SK-N-MC (cell line): Measurements from ENCODE around the gene BIK.

Experiments
- DNase-seq: peaks from one replicate; pipeline ENCODE4 v3.0.0-alpha.2; 2011; ENCODE audit warnings: low read depth, low spot score
- H3K27ac ChIP-seq: fragments of 200-600 bp; sonication (generic); 2 replicates; pipeline ENCODE4 v1.5.1; 2016; ENCODE audit warnings: mixed run types
- H3K36me3 ChIP-seq: fragments of 200-600 bp; sonication (generic); 2 replicates; pipeline ENCODE4 v1.6.1; 2017; ENCODE audit warnings: antibody characterized with exemption, low read length, mixed read lengths; ENCODE audit not compliant: insufficient read depth
- H3K4me3 ChIP-seq: fragments of 200-600 bp; sonication (generic); 2 replicates; pipeline ENCODE4 v1.5.1; 2016
- H3K9ac ChIP-seq: fragments of 200-600 bp; sonication (generic); 2 replicates; pipeline ENCODE4 v1.8.0; 2017; ENCODE audit warnings: mixed run types, mixed read lengths; ENCODE audit not compliant: insufficient read length
- H3K9me3 ChIP-seq: fragments of 200-600 bp; sonication (generic); 2 replicates; pipeline ENCODE4 v1.6.1; 2017; ENCODE audit warnings: low read depth, mild to moderate bottlenecking, antibody characterized with exemption, low read length, moderate library complexity, mixed read lengths
- EZH2 ChIP-seq: fragments of 200-600 bp; sonication (generic); IDR thresholded peaks from one replicate; pipeline ENCODE4 v1.6.1; 2017; ENCODE audit warnings: antibody characterized with exemption
- FOXP2 ChIP-seq: optimal IDR thresholded peaks from 2 replicates; pipeline ENCODE3; 2011; ENCODE audit warnings: mild to moderate bottlenecking, moderate library complexity; ENCODE audit not compliant: insufficient read depth; ENCODE audit errors: extremely low read length, control extremely low read depth
- POLR2AphosphoS5 ChIP-seq: IDR thresholded peaks from 2 replicates; pipeline ENCODE4 v1.6.1; 2012; ENCODE audit warnings: mild to moderate bottlenecking, low read depth, low read length, borderline replicate concordance

BIK gene

DNA sequence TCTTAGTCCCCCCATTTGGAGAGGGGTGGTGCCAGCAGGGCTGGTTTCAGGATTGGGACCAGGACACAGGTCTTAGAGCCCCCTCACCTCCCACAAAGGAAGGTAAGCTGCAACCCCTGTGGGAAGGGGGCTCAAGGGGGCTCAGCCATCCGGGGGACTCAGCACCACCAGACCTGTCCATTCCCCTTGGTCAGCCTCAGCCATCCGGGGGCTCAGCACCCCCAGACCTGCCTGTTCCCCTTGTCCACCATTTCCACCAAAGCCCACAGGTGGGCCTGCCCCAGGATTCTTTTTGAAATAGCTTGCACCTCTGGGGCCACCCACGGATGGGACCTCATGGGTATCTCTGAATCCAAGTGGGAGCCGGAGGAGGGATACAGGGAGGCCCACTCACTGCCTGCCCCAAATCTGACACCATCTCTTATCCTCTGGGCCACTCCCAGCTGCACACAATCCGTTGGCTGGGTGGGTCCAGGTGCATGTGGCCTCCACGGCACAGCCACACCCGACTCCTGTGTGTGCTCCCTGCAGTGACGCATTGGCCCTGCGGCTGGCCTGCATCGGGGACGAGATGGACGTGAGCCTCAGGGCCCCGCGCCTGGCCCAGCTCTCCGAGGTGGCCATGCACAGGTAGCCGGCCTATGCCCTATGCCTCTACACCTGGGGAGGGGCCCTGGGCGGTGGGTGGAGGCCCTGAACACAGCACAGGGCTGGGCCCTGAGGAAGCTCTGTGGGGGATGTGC lies 16.8 kb downstream of the BIK start:
- no peak overlapping the region for H3K27ac ChIP-seq
- no peak for DNase-seq
- no peak overlapping the region for H3K9ac ChIP-seq

DNA sequence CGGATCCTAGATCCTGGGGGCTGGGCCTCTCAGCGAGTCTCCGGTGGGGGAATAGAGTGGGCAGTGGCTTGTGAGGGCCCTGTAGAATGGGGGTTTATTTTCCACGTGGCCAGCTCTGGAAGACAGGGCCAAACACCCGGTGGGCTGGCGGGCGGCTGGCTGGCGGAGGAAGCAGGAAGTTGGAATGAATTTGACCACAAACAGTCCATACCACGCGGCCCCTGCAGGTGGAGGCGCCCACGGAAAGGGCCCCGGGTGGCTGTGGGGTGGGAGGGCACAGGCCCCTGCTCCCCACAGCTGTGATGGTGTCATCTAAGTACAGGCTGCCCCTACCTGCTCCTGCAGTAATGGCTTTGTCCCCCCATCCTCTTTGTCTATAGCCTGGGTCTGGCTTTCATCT lies 17.6 kb downstream of the BIK start:
- TF ChIP-seq FOXP2 = no peak
- no peak for TF ChIP-seq POLR2AphosphoS5
- no peak for TF ChIP-seq EZH2
- Histone ChIP-seq H3K4me3 (no peak overlapping the region), H3K9ac (no peak overlapping the region), H3K27ac (no peak overlapping the region), H3K9me3 (no peaks in the 10 kb centered on the region), H3K36me3 (peaks cover 8% of the 10 kb centered on the region; the same call in 1 of the 2 replicates)
- no peak for DNase-seq

More for the DNA sequence above, 16.8 kb downstream of the BIK start:
- H3K9me3 ChIP-seq = no peaks in the 10 kb centered on the region
- H3K36me3 ChIP-seq = peaks cover 3% of the 10 kb centered on the region; the same call in 1 of the 2 replicates
- H3K4me3 ChIP-seq = no peak overlapping the region
- TF ChIP-seq FOXP2 (no peak), EZH2 (no peak), POLR2AphosphoS5 (no peak)

DNA sequence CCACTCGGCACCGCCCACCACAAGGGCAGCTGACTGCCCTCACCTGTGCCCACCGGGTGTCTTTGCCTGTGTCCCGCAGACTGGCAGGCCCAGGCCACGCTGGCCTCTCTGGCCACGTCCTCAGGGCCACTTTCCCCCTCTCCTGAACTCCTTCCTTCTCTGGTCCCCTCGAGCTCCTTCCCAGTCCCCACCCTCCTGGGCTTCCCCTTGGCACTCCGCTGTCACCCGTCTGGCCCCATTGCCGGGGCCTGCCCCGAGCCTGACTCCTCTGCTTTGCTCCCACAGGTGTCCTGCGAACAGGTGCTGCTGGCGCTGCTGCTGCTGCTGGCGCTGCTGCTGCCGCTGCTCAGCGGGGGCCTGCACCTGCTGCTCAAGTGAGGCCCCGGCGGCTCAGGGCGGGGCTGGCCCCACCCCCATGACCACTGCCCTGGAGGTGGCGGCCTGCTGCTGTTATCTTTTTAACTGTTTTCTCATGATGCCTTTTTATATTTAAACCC lies 18.4 kb downstream of the BIK start:
- Histone ChIP-seq H3K36me3 (peaks cover 10% of the 10 kb centered on the region; the same call in 1 of the 2 replicates), H3K27ac (no peak overlapping the region), H3K9me3 (no peaks in the 10 kb centered on the region), H3K4me3 (no peak overlapping the region), H3K9ac (no peak overlapping the region)
- no peak for DNase-seq
- TF ChIP-seq POLR2AphosphoS5 (no peak), EZH2 (no peak)

DNA sequence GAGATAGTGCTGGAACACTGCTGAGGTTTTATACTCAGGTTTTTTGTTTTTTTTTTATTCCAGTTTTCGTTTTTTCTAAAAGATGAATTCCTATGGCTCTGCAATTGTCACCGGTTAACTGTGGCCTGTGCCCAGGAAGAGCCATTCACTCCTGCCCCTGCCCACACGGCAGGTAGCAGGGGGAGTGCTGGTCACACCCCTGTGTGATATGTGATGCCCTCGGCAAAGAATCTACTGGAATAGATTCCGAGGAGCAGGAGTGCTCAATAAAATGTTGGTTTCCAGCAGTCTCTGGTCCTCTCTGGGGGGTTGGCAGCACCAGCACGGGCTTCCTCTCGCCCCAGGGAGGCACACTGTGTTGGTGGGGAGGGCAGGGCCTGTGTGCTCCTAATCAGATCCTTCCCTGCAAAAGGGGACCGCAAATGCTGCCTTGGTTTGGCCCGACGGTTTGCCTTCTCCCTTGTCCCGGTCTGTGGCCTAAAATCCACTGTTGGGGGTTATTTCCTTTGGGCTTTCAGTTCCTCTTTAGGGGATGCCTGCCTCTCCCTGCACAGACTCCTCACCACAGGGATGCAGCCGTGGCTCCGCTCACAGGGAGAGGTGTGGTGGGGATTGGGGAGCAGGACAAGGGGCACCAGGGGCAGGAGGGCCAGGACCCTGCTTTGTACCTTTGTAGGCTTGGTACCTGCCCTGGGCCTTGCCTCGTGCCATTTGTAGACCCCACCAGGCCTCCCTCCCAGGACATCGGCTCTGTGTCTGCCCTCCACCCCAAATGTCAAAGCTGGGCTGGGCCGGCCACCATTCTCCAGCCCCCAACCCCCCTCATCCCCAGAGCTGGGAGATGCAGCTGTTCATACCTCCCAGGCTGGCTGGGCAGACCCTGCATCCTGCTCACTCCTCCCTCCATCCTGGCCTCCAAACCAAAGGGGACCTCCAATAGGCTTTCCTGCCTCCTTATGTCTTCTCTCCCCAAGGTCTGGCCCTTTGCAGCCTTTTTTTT lies 19.2 kb downstream of the BIK start:
- no peak overlapping the region for H3K9ac ChIP-seq

GRCh38 chr22:43131773-43132501 lies 21.4 kb downstream of the BIK start:
- no peak overlapping the region for H3K4me3 ChIP-seq
- no peaks in the 10 kb centered on the region for H3K9me3 ChIP-seq
- DNase-seq = no peak
- TF ChIP-seq EZH2 (no peak), FOXP2 (no peak), POLR2AphosphoS5 (no peak)
- H3K27ac ChIP-seq = no peak overlapping the region
- no peak overlapping the region for H3K9ac ChIP-seq
- H3K36me3 ChIP-seq = peaks cover 36% of the 10 kb centered on the region; the same call in 1 of the 2 replicates

More for the DNA sequence above, 19.2 kb downstream of the BIK start:
- DNase-seq = no peak
- peak; percentile 9; the same call in 1 of the 2 replicates for TF ChIP-seq POLR2AphosphoS5
- TF ChIP-seq EZH2 = no peak
- H3K27ac ChIP-seq = no peak overlapping the region
- peaks cover 17% of the 10 kb centered on the region; the same call in 1 of the 2 replicates for H3K36me3 ChIP-seq
- no peak overlapping the region for H3K4me3 ChIP-seq
- H3K9me3 ChIP-seq = no peaks in the 10 kb centered on the region

GRCh38 chr22:43133401-43133800 lies 22.9 kb downstream of the BIK start:
- DNase-seq = no peak
- Histone ChIP-seq H3K27ac (no peak overlapping the region), H3K9ac (no peak overlapping the region), H3K4me3 (no peak overlapping the region), H3K36me3 (peaks cover 50% of the 10 kb centered on the region; the same call in 1 of the 2 replicates), H3K9me3 (no peaks in the 10 kb centered on the region)
- TF ChIP-seq POLR2AphosphoS5 = no peak
- TF ChIP-seq FOXP2 = no peak
- TF ChIP-seq EZH2 = no peak

GRCh38 chr22:43134553-43134952 lies 24.0 kb downstream of the BIK start:
- TF ChIP-seq EZH2 = no peak
- no peak for TF ChIP-seq POLR2AphosphoS5
- Histone ChIP-seq H3K36me3 (peaks cover 62% of the 10 kb centered on the region; the same call in 1 of the 2 replicates), H3K9me3 (no peaks in the 10 kb centered on the region), H3K27ac (no peak overlapping the region), H3K4me3 (no peak overlapping the region), H3K9ac (no peak overlapping the region)
- no peak for DNase-seq

- no peak for DNase-seq
- TF ChIP-seq EZH2 = no peak
- TF ChIP-seq FOXP2 = no peak
- TF ChIP-seq POLR2AphosphoS5 = no peak
- peaks cover 70% of the 10 kb centered on the region; the same call in 1 of the 2 replicates for H3K36me3 ChIP-seq
Measured at GRCh38 chr22:43135565-43135964, 25.0 kb downstream of the BIK start.

More at GRCh38 chr22:43135565-43135964, 25.0 kb downstream of the BIK start:
- H3K4me3 ChIP-seq = no peak overlapping the region
- no peak overlapping the region for H3K27ac ChIP-seq
- no peak overlapping the region for H3K9ac ChIP-seq
- no peaks in the 10 kb centered on the region for H3K9me3 ChIP-seq
